Hematopoietic multipotent progenitor cell treated with erythropoietin and hydrocortisone succinate and interleukin-3 and kit ligand, for 8 days (in vitro differentiated cells): ENCODE measurements around the gene PET100.
A peak's percentile ranks its signal among the peaks of the same experiment; 100 is the strongest.

ENCODE experiments used
- DNase-seq: peaks from one replicate; pipeline ENCODE4 v3.0.0-alpha.2; 2015

The PET100 gene, protein sequence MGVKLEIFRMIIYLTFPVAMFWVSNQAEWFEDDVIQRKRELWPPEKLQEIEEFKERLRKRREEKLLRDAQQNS

DNA sequence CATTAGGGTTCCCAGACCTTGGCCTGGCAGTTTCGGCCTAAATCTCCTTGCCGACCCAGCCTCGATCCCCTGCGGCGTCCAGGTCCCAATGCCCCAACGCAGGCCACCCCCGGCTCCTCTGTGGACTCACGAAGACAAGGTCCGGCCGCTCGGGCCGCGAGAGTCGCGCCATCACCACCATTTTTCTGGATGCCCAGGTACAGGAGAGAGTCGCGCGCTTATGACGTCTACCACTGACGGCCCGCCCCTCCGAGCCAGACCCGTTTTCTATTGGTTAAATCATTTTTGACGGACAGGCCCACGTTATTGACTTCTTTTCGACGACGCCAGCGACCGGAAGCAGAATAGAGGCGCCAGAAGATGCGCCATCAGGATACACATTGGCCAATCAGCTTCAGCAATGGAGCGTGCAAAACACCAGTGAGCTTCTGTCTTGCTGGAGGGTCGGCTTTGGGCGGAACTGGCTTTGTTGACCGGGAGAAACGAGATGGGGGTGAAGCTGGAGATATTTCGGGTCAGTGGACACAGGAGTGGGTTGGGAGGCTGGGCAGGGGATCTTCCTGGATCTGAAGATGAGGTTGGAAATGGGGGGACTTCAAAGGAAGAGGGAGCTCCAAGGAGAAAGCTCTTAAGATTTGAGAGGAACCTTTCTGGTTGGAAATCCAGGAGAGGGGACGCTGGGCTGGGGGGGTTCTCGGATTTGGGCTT, at the start of gene PET100, which contains the start of gene XAB2:
Gene PET100, plus strand, starts transcription at position 447 of the 708 bp plus-strand sequence. Its CDS starts 41 bp downstream, at position 488.
Gene XAB2, minus strand, starts transcription at position 199 of the 708 bp plus-strand sequence. Its CDS starts 18 bp downstream, at position 181.
- DNase-seq, result peak; percentile 99

DNA sequence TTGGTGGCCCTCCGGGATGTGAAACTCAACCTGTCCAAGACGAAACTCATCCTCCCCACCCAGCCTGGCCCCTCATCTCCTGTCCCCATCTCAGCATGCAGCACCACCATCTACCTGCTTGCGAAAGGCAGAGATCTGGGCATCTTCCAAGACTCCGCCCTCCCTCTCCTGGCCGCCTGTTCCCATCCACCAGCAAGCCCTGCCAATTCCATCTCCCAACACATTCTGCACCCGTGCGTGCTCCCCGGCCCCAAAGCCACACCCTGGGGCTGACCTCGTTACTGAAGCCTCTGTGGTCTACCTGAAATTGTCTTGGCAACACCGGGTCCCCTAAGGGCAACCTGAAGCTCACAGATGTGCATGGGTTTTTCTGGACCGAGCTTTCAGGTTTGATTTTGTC, 47.1 kb upstream of the PET100 start:
- DNase-seq, result no peak

DNA sequence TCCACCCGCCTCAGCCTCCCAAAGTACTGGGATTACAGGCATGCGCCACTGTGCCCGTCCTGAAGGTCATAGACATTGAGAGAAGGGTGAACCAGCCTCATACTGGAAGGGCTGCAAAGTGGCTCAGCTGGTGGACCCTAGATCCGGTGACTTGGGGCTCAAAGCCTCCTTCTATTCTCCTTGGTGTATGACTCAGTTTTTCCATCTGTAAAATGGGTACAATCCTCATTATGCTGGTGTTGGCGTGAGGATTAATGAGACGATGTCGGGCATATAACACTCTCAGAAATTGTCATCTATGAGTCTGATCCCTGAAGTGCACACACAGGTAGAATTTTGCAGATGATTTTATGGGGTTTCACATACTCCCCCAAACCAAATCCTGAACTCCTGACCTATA, 39.8 kb upstream of the PET100 start:
- DNase-seq, result no peak

DNA sequence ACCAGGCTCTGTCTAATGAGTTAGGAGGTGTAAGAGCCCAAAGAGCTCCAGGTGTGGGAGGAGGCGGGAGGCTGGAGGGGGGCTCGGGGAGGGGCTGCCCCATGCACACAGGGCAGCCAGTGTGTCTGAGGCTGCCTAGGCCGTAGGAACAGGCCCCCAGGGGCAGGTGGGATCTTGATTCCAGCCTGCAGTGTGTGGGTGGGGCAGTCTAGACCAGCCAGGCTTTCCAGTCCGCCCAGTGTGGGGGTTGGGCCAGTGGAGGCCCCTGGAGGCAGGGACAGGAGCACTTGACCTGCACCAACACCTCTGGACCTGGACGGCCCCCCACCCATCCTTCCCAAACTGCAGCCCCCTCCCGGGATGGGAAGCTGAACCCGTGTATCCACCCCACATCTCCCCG, 39.3 kb upstream of the PET100 start:
- DNase-seq, result no peak

DNA sequence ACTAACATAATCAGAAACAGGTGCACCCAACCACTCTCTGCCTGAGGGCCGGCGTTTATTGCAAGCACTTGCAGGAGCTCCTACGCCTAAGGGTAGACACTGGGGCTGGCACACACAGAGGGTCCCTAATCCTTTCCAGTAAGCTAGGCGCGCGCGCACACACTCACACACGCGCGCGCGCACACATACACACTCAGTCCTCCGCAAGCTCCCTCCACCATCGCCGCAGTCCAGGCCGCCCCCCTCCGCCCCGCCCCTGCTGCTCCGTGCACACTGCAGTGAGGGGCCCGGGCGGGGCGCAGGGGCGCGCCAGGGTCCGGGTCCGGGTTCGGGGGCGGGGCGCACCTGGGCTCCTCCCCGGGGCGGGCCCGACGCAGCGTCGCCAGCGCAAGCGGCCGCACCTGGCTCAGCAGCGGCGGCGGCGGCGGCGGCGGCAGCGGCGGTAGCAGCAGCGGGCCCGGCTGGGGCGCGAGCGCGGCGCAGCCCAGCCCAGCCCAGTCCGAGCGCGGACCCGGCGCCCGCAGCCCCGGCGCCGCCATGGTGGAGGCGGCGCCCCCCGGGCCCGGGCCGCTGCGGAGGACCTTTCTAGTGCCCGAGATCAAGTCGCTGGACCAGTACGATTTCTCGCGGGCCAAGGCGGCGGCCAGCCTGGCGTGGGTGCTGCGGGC, 34.0 kb upstream of the PET100 start, which contains the start of gene CAMSAP3:
Gene CAMSAP3, plus strand, starts transcription at position 398 of the 668 bp plus-strand sequence. Its CDS starts 140 bp downstream, at position 538.
- DNase-seq, result peak; percentile 6

DNA sequence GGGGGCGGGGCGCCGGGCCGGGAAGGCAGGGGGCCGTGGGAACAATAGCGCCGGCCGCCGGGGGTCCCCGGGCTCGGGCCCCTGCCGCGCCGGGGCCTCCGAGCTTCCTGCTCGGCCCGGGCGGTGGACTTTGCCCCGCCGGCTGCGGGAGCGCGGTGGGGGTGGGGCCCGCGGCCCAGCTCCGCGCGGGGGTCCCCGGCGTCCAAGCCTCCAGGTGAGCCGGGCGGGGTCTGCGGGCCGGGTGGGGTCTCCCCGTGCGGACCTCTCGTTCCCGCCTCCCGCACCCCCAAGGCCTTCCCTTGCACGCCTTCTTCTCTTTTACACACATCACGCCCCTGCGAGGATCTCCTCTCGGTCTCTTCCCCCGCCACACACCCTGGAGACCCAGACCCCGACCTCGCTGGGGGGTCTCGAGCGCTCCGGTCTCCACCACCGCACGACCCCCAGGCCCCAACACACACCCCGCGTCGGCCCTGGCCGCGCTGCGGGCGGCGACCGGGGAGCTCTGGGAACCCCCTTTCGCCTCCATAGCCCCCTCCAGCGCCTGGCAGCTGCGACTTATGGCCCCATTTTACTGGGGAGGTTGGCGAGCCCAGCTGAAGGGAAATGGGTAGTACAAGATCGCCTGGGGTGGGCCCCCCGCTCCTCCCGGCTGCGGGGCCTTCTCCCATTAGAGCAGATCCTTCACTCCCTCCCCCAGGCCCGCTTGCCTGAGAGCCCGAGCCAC, 33.2 kb upstream of the PET100 start:
- no peak for DNase-seq

DNA sequence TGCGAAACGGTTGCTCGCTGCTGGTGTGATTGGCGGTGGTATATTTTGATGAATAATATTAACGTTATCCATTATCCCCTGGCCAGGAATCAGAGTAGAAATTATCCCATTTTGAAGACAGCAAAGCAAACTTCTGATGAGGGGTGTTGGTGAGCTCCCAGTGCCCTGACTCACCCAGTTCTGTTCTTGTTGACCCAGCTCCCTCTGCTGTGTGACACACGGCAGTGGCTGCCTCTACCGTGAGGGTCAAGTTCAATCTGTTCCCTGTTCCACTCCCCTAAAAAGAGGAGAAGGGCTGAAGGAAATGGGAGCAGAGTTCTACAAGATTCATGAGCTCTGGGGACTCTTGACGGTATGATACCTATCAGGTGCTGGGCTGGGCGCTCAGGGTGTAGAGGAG, 31.9 kb upstream of the PET100 start:
- DNase-seq, result no peak

DNA sequence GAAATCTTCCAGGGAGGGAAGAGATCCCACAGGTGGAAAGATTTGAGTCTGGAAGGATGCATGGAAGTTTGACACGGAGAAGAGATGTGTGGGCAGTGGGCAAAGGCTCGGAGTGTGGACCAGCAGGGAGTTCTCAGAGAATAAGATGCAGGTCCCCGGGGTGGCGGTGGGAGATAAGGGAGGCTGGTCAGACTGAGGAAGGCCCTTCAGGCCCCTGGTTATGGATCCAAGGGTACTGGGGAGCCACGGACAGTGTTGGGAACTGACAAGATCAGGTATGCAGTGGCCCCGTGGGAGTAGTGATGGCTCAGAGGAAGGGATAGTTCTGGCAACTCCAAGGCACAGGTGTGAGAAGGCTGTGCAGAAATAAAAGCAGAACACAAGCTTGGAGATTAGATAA, 31.4 kb upstream of the PET100 start:
- no peak for DNase-seq

DNA sequence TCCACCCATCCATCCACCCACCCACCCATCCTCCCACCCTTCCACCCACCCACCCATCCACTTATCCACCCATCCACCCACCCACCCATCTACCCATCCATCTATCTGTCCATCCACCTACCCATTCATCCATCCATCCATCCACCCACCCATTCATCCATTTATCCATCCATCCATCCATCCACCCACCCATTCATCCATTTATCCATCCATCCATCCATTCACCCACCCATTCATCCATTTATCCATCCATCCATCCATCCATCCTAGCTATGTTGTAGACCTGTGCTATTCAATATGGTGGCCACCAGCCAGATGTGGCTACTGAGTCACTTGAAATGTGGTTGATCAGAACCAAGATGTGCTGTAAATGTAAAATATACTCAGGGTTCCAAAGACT, 28.9 kb upstream of the PET100 start:
- DNase-seq, result no peak

DNA sequence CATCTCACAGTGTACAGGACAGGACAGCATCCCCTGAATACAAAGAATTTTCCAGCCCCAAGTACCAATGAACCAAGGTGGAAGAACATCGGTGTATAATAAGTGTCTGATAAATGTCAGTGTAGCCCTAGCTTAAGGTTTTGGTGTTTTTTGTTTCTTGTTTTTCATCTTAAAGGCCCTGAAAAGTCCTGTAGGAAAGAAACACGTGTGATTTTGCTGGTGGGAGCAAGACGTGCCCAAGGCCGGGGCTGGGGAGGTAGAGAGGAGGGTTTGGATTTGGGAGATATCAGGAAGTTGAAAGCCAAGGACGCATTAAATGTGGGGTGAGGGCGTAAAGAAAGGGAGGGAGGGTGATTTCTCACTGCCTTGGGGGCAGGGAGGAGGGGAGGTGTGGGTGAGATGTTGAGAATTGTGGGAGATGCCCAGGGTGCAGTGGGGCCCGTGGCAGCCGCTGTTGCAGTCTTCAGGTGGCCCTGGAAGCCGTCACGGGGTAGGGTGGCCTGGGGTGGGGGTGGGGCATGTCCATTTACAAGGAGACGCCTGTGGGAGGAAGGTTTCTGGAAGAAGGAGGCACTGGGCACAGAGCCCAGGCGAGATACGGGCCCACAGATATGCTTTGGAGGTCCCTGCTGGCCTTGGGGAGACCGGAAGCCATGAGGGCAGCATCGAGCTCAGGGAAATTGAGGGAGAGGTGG, 27.2 kb upstream of the PET100 start:
- no peak for DNase-seq

DNA sequence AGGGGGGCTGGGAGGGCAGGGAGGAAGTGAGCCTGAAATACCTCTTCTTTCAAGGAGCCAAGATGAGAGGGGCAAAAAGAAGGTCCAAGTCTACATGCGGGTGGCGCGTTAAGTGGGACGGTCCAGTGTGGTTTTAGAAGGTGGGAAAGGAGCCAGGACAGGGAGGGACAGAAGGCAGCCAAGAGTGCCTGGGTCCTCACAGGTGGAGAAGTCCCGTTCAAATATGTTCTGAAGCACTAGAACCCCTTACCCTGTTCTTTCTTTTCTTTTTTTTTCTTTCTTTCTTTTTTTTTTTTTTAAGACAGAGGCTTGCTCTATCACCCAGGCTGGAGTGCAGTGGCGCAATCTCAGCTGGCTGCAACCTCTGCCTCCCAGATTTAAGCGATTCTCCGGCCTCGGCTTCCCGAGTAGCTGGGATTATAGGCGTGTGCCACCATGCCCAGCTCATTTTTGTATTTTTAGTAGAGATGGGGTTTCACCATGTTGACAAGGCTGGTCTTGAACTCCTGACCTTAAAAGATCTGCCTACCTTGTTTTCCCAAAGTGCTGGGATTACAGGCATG, 26.6 kb upstream of the PET100 start:
- DNase-seq, result no peak

DNA sequence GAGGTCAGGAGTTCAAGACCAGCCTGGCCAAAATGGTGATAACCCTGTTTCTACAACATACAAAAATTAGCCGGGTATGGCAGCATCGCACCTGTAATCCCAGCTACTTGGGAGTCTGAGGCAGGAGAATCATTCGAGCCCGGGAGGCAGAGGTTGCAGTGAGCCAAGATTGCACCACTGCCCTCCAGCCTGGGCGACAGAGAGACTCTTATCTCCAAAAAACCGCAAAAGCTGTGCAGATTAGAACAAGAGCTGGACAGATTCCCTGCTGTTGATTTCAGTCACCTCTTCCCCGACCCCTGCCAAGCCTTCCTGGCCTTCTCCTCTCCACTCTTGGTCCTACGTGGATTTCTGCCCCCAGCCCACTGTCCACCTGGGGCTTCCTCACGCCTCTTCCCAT, 25.7 kb upstream of the PET100 start:
- DNase-seq, result peak; percentile 6

DNA sequence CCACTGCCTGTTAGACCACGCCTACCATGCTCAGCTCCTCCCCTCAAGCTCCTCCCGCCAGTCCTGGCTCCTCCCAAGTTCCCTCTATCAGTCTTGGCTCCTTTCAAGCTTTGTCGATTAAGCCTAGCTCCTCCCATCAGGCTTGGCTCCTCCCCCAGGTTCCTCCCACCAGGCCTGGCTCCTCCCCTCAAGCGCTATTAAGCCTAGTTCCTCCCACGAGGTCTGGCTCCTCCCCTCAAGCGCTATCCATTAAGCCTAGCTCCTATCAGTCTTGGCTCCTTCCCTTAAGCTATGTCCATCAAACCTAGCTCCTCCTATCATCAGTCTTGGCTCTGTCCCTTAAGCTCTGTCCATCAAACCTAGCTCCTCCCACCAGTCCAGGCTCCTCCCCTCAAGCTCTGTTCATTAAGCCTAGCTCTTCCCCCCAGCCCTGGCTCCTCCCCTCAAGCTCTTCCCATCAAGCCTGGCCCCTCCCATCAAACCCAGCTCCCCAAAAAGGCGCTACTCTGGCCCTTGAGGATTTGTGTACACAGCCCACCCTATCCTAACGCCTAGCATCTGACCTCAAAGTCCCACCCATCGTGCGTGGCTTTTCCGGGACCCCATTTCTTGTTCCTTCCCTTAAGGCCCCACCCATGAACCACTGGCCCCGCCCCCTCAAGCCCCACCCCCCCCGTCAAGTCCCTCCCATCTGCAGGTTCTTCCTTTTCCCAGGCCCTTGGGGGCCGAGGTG, 23.9 kb upstream of the PET100 start:
- DNase-seq, result peak; percentile 79

DNA sequence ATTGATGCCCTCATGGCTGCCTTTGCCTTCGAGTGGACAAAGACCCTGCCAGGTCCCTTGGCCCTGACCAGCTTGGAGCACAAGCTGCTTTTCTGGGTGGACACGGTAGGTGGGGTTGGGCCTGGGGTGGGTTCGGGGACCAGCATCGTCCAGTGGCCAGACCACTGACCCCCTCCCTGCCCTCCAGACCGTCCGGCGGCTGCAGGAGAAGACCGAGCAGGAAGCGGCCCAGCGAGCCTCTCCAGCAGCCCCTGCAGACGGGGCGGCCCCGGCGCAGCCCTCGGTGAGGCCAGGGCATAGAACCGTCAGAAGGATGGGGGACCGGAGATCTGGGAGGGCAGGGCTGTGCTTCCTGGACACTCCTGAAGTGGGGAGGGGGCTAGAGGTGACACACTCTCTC, 23.3 kb upstream of the PET100 start:
- DNase-seq, result no peak

DNA sequence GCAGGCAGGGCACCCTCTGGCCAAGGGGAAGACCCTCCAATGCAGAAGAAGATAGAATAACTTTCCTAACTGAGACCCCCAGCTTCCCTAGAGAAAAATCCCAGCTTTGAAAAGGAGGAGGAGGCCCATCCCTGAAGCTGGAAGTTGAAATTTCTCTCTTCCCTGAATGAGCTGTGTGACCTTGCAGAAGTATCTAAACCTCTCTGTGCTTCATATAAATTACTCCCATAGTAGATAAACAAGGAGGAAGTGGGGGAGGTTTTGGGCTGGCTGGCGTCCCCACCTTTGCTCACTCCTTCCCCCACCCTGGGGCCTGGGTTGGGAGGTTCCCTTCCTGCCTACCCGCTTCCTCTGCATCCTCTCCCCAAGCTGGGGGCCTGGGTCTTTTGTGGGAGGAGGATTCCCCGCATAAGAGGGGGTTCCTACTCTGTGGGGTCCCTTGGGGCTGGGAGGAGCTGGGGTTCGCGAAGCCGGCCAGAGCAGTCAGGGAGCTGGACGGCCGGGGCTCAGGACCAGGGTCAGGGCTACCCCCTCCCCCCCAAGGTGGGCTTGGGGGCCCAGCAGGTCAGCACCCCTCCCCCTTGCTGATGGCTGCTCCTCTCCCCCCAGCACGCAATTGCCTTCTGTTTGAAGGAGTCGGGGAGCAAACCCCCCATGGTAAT, 22.2 kb upstream of the PET100 start:
- no peak for DNase-seq

DNA sequence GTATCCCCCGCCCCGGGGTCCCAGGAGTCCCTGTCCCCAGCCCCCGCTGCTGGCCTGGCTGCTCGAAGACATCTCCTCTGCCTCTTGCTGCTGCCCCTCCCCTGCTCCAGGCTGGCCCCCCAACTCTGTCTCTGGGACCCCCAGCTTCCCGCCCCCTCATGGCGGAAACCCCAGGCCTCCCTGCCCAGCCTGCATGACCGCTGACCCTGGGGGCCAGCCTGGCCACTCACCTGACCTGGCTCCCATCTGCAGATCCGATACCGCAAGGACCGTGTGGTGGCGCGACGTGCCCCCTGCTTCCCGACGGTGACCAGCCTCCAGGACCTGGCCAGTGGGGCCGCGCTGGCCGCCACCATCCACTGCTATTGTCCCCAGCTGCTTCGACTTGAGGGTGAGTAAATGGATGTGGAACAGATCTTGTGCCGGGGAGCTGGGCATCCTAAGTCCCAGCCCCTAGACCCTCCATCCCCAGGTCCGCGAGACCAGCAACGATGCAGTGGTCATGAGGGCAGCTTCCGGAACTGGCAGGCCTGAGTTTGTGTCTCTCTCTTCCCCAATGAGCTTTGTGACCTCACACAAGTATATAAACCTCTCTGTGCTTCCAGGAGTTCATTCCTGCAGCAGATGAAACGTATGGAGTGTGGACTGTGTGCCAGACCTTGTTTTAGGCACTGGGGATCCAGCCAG, 21.6 kb upstream of the PET100 start:
- no peak for DNase-seq

DNA sequence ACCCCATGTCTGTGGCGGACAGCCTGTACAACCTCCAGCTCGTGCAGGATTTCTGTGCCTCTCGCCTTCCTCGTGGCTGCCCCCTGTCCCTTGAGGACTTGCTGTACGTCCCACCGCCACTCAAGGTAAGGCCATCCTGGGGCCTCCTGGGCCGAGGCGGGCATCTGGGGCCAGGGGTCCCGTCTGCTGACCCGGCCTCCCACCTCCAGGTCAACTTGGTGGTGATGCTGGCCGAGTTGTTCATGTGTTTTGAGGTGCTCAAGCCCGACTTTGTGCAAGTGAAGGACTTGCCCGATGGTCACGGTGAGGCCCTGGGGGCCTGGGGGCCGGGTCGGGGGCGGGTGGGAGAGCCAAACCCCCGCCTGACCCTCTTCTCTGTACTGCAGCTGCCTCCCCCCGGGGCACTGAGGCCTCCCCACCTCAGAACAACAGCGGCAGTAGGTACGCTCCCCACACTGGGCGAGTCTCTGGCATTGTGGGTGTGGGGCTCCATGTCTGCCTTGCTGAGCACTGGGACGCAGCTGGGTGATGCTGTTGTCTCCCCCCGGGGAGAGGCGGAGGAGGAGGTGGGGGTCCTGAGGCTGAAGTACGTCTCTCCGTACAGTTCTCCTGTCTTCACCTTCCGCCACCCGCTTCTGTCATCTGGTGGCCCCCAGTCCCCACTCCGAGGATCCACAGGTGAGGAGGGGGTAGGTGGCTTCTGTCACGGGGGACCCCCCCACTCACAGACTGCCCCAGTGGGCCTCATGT, 18.9 kb upstream of the PET100 start:
- DNase-seq, result no peak

DNA sequence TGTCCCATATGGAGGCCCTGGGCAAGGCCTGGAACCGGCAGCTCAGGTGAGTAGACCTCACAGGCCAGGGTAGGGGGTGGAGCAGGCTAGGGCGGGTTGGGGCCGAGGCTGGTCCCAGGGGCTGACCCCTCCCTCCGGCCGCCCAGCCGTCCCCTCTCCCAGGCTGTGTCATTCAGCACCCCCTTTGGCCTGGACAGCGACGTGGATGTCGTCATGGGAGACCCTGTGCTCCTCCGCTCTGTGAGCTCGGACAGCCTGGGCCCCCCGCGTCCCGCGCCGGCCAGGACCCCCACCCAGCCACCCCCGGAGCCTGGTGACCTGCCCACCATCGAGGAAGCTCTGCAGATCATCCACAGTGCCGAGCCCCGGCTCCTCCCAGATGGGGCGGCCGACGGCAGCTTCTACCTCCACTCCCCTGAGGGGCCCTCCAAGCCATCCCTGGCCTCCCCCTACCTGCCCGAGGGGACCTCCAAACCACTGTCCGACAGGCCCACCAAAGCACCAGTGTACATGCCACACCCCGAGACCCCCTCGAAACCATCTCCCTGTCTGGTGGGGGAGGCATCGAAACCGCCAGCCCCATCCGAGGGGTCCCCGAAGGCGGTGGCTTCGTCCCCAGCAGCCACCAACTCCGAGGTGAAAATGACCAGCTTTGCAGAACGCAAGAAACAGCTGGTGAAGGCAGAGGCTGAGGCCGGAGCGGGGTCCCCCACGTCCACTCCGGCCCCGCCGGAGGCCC, 17.9 kb upstream of the PET100 start:
- DNase-seq, result no peak
